Smooth muscle cell (in vitro differentiated cells): ENCODE results near the gene UGT1A9. TPM values are rescaled to one million over a fixed set of nuclear protein-coding genes. Genes with fewer than 3 reads are reported as not detected.

Experiments used
- DNase-seq: peaks from one replicate; lab custom pipeline; 2025; ENCODE audit not compliant: unreplicated experiment; lab: John Stamatoyannopoulos, UW
- H2AFZ ChIP-seq: fragments of 200-600 bp; sonication (generic); 2 replicates; pipeline ENCODE4 v1.6.0; 2016; ENCODE audit warnings: antibody characterized with exemption, low read depth, mild to moderate bottlenecking
- H3F3A ChIP-seq: fragments of 200-600 bp; sonication (generic); 2 replicates; pipeline ENCODE4 v1.6.0; 2017; ENCODE audit warnings: antibody characterized with exemption, low read depth
- H3K27ac ChIP-seq: fragments of 200-600 bp; sonication (generic); 2 replicates; pipeline ENCODE4 v1.5.1; 2016; ENCODE audit warnings: low read depth, mild to moderate bottlenecking
- H3K27me3 ChIP-seq: fragments of 200-600 bp; sonication (generic); 2 replicates; pipeline ENCODE4 v1.6.1; 2016; ENCODE audit warnings: low read depth, mild to moderate bottlenecking
- H3K36me3 ChIP-seq: fragments of 200-600 bp; sonication (generic); 2 replicates; pipeline ENCODE4 v1.5.1; 2016; ENCODE audit warnings: low read depth
- H3K4me1 ChIP-seq: fragments of 200-600 bp; sonication (generic); 2 replicates; pipeline ENCODE4 v1.5.1; 2016; ENCODE audit warnings: low read depth
- H3K4me2 ChIP-seq: fragments of 200-600 bp; sonication (generic); 2 replicates; pipeline ENCODE4 v1.6.0; 2016; ENCODE audit warnings: mild to moderate bottlenecking
- H3K4me3 ChIP-seq: fragments of 200-600 bp; sonication (generic); 2 replicates; pipeline ENCODE4 v1.5.1; 2016; ENCODE audit warnings: mild to moderate bottlenecking
- H3K79me2 ChIP-seq: fragments of 200-600 bp; sonication (generic); 2 replicates; pipeline ENCODE4 v1.6.0; 2016; ENCODE audit warnings: low read depth, mild to moderate bottlenecking
- H3K9ac ChIP-seq: fragments of 200-600 bp; sonication (generic); 2 replicates; pipeline ENCODE4 v1.6.0; 2016; ENCODE audit warnings: low read depth
- H3K9me3 ChIP-seq: fragments of 200-600 bp; sonication (generic); replicated peaks from 2 replicates; pipeline ENCODE4 v1.5.1; 2016; ENCODE audit warnings: low read depth
- H4K20me1 ChIP-seq: fragments of 200-600 bp; sonication (generic); 2 replicates; pipeline ENCODE4 v1.6.0; 2016; ENCODE audit warnings: low read depth
- WGBS: methylation state at CpG from one replicate; pipeline ENCODE4 v1.1.7; 2016; ENCODE audit warnings: low lambda C conversion rate; 5-methylcytosine and 5-hydroxymethylcytosine counted together
- polyA plus RNA-seq: library from polyadenylated mRNA; unstranded; fragments of >200 nt; fragmentation: Nextera tagmentation; extraction: Ambion mirVana; gene quantifications from 2 replicates; pipeline ENCODE4 v1.2.1, GENCODE V29; 2016
- total RNA-seq: library from RNA; depleted of rRNA; stranded (reverse); fragments of >200 nt; gene quantifications from 2 replicates; pipeline ENCODE4 v1.2.3, GENCODE V29; 2014
- TF ChIP-seq, protein P1 (sequence below): fragments of 200-600 bp; sonication (generic); IDR thresholded peaks from 2 replicates; pipeline ENCODE4 v1.5.1; 2017; ENCODE audit warnings: borderline replicate concordance, mild to moderate bottlenecking, antibody characterized with exemption; ENCODE audit not compliant: insufficient read depth, poor library complexity, severe bottlenecking

Gene UGT1A9
- total and polyA plus RNA-seq, 2 experiments from 2014 or later, result not detected

DNA sequence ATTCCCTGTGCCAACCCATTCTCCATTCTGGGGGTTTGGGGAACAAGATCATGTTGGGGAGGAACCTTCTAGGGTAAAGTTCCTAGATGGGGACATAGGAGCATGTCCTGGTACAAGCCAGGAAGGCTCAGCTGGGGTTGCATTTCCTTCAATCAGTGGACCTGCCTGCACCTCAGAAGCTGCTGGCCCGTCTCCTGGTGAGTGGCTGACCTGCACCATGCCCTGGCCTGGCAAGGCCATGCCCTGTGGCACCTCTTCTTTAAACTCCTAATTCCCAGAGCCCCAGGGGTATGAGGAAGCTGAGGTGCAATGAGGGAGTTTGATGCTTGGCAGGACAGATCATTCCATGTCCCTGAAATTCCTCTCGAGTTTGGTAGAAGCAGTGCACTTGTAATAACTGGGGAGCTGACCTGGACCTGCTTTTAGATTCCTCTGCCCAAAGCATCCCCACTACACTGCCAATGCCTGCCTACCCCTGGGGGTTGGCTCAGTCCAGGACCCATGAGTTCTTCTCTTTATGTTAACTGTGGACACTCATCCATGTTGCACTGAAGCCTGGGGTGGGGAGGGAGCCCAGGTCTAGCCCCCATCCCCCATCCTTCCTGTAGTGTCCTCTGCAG lies 131.7 kb downstream of the UGT1A9 start:
- Histone ChIP-seq H3K36me3 (no peaks in the 10 kb centered on the region), H3K4me1 (no peaks in the 10 kb centered on the region), H2AFZ (no peak overlapping the region), H4K20me1 (no peaks in the 10 kb centered on the region), H3K9me3 (no peaks in the 10 kb centered on the region), H3F3A (no peaks in the 10 kb centered on the region), H3K4me2 (no peak overlapping the region), H3K27ac (no peak overlapping the region), H3K9ac (no peak overlapping the region), H3K4me3 (no peak overlapping the region), H3K79me2 (no peaks in the 10 kb centered on the region), H3K27me3 (no peaks in the 10 kb centered on the region)
- no peak for DNase-seq
- 77% methylated on average over 2 of the region's 2 CpGs for WGBS
- TF ChIP-seq, protein P1, sequence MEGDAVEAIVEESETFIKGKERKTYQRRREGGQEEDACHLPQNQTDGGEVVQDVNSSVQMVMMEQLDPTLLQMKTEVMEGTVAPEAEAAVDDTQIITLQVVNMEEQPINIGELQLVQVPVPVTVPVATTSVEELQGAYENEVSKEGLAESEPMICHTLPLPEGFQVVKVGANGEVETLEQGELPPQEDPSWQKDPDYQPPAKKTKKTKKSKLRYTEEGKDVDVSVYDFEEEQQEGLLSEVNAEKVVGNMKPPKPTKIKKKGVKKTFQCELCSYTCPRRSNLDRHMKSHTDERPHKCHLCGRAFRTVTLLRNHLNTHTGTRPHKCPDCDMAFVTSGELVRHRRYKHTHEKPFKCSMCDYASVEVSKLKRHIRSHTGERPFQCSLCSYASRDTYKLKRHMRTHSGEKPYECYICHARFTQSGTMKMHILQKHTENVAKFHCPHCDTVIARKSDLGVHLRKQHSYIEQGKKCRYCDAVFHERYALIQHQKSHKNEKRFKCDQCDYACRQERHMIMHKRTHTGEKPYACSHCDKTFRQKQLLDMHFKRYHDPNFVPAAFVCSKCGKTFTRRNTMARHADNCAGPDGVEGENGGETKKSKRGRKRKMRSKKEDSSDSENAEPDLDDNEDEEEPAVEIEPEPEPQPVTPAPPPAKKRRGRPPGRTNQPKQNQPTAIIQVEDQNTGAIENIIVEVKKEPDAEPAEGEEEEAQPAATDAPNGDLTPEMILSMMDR, result no peak

DNA sequence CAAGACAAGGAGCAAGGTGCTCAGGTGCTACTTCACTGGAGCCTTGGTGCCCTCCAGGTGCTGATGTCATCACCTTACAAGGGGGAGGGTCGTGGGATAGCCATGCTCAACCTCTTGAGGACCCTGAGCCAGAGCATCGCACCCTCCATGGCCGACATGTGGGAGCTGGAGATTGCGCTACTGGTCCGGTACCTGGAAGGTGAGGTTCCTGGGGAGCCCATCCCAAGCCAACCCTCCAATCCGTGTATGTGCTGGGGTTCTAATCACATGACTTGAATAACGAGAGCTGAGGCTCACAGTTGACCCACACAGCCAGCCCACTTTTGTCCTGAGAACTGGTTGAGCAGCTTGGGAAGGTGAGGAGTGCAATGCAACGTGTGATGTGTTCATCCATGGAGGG lies 132.3 kb downstream of the UGT1A9 start:
- Histone ChIP-seq H3K79me2 (no peaks in the 10 kb centered on the region), H3K36me3 (no peaks in the 10 kb centered on the region), H3K27ac (no peak overlapping the region), H2AFZ (no peak overlapping the region), H3K4me1 (no peaks in the 10 kb centered on the region), H3K27me3 (no peaks in the 10 kb centered on the region), H3K9ac (no peak overlapping the region), H3F3A (no peaks in the 10 kb centered on the region), H4K20me1 (no peaks in the 10 kb centered on the region), H3K4me3 (no peak overlapping the region), H3K9me3 (no peaks in the 10 kb centered on the region), H3K4me2 (no peak overlapping the region)
- DNase-seq, result no peak
- WGBS, result 70% methylated on average over 8 of the region's 8 CpGs
- TF ChIP-seq, protein P1, result no peak

DNA sequence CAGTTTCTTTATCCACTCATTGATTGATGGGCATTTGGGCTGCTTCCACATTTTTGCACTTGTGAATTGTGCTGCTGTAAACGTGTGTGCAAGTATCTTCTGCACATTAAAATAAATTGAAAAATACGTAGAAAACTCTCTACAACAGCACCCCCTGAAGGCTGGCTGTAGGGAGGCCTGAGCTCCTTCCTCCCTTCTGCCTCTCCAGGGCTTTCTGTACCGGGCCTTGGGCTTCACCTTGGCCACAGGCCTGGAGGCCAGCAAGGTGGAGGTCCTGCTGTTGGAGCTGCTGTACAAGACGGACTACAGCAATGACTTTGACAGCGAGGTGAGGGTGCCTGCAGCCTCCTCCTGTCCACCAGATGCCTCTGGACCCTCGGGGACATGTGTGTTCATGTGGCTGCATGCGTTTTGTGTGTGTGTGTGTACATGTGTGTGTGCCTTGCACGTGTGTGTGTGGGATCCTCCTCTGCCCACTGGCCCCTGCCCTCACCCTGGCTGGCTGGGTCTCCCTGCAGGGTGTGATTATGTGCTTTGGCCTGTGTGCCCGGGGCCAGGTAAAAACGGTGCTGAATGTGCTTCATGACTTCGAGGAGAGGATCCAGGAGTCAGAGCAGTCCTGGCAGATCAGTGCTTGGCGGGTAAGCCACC lies 135.6 kb downstream of the UGT1A9 start:
- H3K4me1 ChIP-seq, result no peaks in the 10 kb centered on the region
- H4K20me1 ChIP-seq, result no peaks in the 10 kb centered on the region
- H3K9ac ChIP-seq, result no peak overlapping the region
- no peak overlapping the region for H3K4me2 ChIP-seq
- no peak overlapping the region for H3K27ac ChIP-seq
- WGBS, result 71% methylated on average over 12 of the region's 12 CpGs
- no peak for DNase-seq
- no peaks in the 10 kb centered on the region for H3K9me3 ChIP-seq
- TF ChIP-seq, protein P1, result no peak
- H3K36me3 ChIP-seq, result no peaks in the 10 kb centered on the region
- H3F3A ChIP-seq, result no peaks in the 10 kb centered on the region
- no peak overlapping the region for H3K4me3 ChIP-seq
- H3K27me3 ChIP-seq, result no peaks in the 10 kb centered on the region
- no peaks in the 10 kb centered on the region for H3K79me2 ChIP-seq
- no peak overlapping the region for H2AFZ ChIP-seq
